ENCODE measurements around the gene POLE.
"Not testable (repeated sequence)": the region's sequence is repeated elsewhere in the genome, so short reads cannot be mapped to it uniquely, and the experiment has no call there.

POLE gene

DNA sequence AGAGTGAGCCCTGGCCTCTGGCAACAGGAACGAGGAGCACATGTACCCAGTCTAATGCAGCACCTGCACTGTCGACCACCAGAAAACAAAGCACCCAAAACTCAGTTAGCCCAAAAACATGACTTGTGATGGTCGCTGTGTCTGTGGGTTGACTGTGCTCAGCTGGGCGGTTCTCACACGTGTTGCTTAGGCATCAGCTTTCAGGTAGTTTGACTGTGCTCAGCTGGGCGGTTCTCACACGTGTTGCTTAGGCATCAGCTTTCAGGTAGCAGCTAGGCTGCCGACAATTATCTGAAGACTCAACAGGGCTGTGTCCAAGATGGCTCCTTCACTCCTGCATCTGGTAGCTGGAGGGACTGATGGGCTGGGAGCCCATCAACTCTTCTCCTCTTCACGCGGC is 75.5 kb downstream of the POLE start:
- DNase-seq (ENCODE audit: low read depth in 2 of 2), result no peak

DNA sequence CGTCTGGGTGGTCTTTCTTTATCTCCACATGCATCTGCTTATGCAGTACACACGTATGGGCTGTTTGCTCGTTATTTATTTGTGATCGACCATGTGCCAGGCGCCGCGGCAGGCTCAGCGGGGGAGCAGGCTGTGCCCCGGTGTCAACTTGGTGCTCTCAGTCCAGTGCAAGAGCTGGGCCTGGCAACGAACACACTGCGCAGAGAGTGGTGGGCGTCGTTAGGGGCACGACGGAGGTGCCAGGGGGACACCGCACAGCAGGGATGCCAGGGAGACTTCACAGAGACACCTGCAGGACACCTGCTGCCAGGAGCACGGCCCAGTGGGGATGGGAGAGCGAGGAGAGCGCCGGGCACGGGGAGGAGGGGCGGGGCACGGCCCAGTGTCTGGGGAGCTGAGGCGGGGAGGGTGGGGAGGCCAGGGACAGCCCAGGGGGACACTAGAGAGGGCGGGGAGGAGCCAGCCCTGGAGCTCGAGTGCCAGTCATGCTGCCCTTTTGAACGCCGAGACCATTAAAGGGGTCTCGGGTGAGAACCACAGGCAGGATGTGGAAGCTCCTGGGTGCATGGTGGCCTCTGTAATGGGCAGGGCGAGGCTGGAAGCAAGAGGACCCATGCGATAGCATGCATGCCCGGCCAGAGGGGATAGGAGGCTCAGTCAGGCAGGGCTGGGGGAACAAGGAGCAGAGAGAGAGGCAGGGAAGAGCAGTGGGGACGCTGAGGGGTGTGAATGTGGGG is 76.1 kb downstream of the POLE start:
- DNase-seq (ENCODE audit: low read depth in 2 of 2), result no peak

- DNase-seq (ENCODE audit: low read depth in 2 of 2), result no peak
Observed at GRCh38 chr12:132610051-132610759, 76.9 kb downstream of the POLE start, which contains the start of gene LRCOL1. Gene LRCOL1 (minus strand): TSS chr12:132610582. CDS start chr12:132606251, 4,331 bp downstream.

GRCh38 chr12:132608231-132609171 is 78.6 kb downstream of the POLE start:
- DNase-seq (ENCODE audit: low read depth in 2 of 2), result no peak

GRCh38 chr12:132606927-132607326 is 80.2 kb downstream of the POLE start:
- DNase-seq (ENCODE audit: low read depth in 2 of 2), result no peak

GRCh38 chr12:132606466-132606865 is 80.7 kb downstream of the POLE start:
- no peak for DNase-seq (ENCODE audit: low read depth in 2 of 2)

GRCh38 chr12:132605892-132606291 is 81.2 kb downstream of the POLE start:
- no peak for DNase-seq (ENCODE audit: low read depth in 2 of 2)

DNA sequence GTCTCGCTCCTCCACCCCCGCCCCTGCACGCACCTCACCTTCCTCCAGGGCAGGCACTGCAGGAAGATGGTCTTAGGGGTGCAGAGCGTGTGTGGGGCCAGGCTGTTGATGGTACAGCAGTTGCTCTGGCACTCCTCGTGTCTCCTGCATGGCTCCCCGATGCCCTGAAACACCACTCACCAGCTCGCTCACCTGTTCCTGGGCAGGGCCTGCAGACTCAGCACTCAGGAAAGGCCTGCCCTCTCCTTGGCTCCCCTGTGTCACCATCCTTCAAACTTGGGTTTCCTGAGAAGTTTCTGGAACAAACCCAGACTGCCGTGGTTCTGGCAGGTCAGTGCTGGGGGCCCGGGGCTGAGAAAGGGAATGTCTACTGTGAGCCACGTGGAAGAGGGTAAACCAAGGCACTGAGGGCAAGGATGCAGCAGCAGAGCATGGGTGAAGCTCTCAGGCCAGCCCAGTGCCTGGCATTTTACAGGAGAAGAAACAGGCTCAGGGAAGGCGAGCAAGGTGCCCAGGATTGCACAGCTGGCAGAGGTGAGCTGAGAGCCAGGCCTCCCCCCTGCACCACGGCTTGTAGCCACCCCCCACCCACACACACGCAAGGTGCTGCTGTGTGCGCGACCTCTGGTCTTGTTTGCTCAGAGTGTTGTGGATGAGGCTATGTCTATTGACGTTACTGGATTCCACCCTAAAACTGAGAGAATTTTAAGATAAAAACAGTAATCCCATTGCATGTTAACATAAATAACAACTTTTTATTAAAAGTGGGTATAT is 82.3 kb downstream of the POLE start:
- no peak for DNase-seq (ENCODE audit: low read depth in 2 of 2)

- no peak for DNase-seq (ENCODE audit: low read depth in 2 of 2)
Observed at GRCh38 chr12:132604151-132604618, 83.0 kb downstream of the POLE start.

DNA sequence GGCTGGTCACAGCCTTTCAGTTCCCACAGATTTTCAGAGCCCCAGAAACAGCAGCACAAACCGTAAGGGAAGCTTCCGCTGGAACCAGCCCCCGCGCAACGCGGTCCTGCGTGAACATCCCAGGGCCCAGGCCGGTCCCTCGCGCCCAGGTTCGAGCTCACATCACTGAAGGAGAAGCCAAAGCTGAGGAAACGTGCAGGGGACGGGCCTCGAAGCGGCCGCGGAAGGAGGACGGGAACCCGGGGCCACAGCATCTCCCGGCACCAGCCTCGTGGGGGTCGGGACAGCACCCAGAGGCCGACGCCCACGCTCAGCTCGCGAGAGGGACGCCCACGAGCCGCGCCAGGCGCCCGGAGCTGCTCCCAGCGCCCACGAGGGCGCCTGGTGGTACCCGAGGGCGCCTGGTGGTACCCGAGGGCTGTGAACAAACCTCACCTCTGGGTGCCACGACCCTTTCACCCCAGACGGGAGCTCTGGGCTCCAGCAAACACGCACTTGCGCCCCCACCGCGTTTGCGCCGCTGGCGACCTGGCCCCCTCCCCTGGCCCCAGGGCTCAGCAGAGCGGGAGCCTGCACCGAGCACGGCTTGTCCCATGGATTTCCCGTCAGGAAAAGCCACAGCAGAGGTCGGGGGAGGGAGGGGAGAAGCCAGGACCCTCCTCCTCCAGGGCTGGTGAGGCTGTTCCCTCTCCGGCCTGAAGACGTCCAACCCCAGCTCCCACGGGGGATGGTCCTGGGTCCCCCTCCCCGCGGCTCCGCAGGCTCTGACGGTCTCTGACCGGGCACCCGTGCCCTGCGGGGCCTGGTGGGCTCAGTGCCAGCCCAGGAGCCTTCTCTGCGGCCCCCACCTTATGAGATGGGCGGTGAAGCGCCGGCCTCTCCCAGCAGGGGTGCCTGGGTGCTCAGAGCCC is 83.6 kb downstream of the POLE start:
- DNase-seq (ENCODE audit: low read depth in 2 of 2), result no peak

- no peak for DNase-seq (ENCODE audit: low read depth in 2 of 2)
Observed at GRCh38 chr12:132602572-132603239, 84.4 kb downstream of the POLE start.

DNA sequence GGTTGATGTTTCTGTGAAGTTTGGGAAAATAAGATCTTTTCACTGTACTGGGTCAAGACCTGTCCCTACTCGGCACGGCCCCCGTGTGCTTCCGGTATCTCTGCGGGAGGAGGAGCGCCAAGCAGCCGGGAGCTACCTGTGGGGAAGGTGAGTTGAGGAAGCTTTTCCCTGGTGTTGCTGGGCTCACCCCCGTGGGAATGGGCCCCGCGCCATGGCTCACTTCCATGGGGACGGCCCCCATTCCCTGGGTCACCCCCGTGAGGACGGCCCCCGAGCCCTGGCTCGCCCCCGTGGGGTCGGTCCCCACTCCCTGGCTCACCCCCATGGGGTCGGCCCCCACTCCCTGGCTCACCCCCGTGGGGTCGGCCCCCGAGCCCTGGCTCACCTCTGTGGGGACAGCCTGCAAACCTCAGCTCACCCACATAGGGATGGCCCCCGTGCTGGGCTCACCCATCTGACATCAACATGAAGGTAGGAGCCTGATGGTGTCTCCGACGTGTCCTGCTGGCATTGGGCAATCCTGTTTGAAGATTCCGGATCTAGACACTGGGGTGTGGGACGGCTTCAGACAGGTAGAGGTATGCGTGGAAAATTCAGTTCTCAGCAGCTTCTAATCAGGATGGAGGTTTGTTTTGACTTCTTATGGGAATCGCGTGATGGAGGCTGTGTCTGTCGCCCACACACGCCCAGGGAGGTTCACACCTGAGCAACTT is 85.8 kb downstream of the POLE start:
- no peak for DNase-seq (ENCODE audit: low read depth in 2 of 2)

DNA sequence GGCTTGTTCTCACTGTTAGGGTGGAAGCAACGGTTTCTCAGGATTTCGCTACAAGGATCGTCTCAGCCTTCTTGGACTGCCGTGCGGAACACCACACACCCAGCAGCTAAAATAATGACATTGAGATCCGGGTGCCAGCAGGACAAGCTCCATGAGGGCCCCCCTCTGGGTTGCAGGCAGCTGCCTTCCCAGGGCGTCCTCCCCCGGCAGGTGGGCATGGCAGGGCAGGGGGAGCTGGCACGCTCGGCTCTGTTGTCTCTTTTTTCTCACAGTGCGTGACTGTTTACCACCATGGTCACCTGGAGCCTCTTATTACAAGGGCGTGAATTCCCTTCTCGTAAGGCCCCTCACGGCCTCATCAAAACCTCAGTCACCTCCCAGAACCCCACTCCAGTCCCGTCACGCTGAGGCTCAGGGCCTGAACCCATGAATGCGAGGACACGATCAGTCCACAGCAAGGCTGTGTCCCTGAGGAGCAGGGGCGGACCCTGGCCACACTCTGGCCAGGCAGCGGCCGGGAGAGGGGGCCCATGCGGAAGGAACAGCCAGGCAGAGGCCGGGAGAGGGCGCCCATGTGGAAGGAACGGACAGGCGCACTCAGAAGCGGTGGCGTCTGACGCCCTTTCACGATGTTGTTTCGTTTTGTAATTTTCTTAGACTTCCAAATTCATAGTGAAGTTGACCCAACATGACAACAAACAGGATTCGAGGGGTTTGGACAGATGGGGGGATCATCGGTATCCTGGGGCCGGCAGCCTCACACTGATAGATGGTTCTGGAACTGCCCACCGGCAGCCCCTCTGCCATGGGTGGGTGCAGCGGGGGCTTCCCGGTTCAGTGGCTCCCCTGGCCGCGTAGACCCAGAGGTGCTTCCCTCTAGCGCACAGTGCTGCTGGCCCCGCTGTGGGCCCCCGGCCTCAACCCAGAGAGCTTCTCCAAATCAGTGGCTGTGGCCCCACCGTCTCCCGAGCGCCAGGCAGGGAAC is 86.8 kb downstream of the POLE start:
- no peak for DNase-seq (ENCODE audit: low read depth in 2 of 2)

- DNase-seq (ENCODE audit: low read depth in 2 of 2), result not testable (repeated sequence)
Observed at GRCh38 chr12:132599502-132599901, 87.6 kb downstream of the POLE start.

GRCh38 chr12:132597333-132598316 is 89.5 kb downstream of the POLE start:
- DNase-seq (ENCODE audit: low read depth in 2 of 2), result no peak

- DNase-seq (ENCODE audit: low read depth in 2 of 2), result no peak
Observed at GRCh38 chr12:132596016-132596415, 91.1 kb downstream of the POLE start.
